GM18909 (cell line): ENCODE results near the gene EYS.
"Not testable (repeated sequence)": the region's sequence is repeated elsewhere in the genome, so short reads cannot be mapped to it uniquely, and the experiment has no call there.

Source experiments
- ATAC-seq: cut with Tn5 transposase; IDR thresholded peaks from one replicate; pipeline ENCODE4 v1.9.1; 2021; ENCODE audit warnings: mild to moderate bottlenecking; ENCODE audit not compliant: unreplicated experiment, poor library complexity

The EYS gene

GRCh38 chr6:63798378-63798777 lies 1908.6 kb downstream of the EYS start:
- ATAC-seq: no peak

- no peak for ATAC-seq
Measured at GRCh38 chr6:63797721-63798120, 1909.3 kb downstream of the EYS start.

GRCh38 chr6:63795826-63796225 lies 1911.2 kb downstream of the EYS start:
- ATAC-seq: no peak

- ATAC-seq: no peak
Measured at GRCh38 chr6:63795006-63795405, 1912.0 kb downstream of the EYS start.

GRCh38 chr6:63793465-63794137 lies 1913.4 kb downstream of the EYS start:
- ATAC-seq: peak; percentile 44

- ATAC-seq: no peak
Measured at GRCh38 chr6:63792736-63793464, 1914.1 kb downstream of the EYS start.

- peak; percentile 63 for ATAC-seq
Measured at GRCh38 chr6:63790334-63790733, 1916.7 kb downstream of the EYS start.

GRCh38 chr6:63789699-63790098 lies 1917.3 kb downstream of the EYS start:
- ATAC-seq: no peak

- ATAC-seq: no peak
Measured at GRCh38 chr6:63788569-63788968, 1918.5 kb downstream of the EYS start.

- ATAC-seq: no peak
Measured at GRCh38 chr6:63787021-63787420, 1920.0 kb downstream of the EYS start.

GRCh38 chr6:63785006-63785405 lies 1922.0 kb downstream of the EYS start:
- ATAC-seq: no peak

- no peak for ATAC-seq
Measured at GRCh38 chr6:63783096-63783495, 1923.9 kb downstream of the EYS start.

GRCh38 chr6:63774961-63775360 lies 1932.1 kb downstream of the EYS start:
- ATAC-seq: no peak

GRCh38 chr6:63773200-63773599 lies 1933.8 kb downstream of the EYS start:
- no peak for ATAC-seq

- no peak for ATAC-seq
Measured at GRCh38 chr6:63765828-63766227, 1941.2 kb downstream of the EYS start.

GRCh38 chr6:63764318-63764916 lies 1942.6 kb downstream of the EYS start:
- peak; percentile 54 for ATAC-seq

- ATAC-seq: no peak
Measured at GRCh38 chr6:63760199-63760598, 1946.8 kb downstream of the EYS start.

- ATAC-seq: no peak
Measured at GRCh38 chr6:63759605-63760105, 1947.4 kb downstream of the EYS start.

- no peak for ATAC-seq
Measured at GRCh38 chr6:63757826-63758225, 1949.2 kb downstream of the EYS start.

GRCh38 chr6:63757275-63757674 lies 1949.8 kb downstream of the EYS start:
- not testable (repeated sequence) for ATAC-seq

GRCh38 chr6:63750400-63750799 lies 1956.6 kb downstream of the EYS start:
- ATAC-seq: no peak
